ENCODE data around the gene CBLL1. TPM values are rescaled to one million over a fixed set of nuclear protein-coding genes. Genes with fewer than 3 reads are reported as not detected.

Gene CBLL1
- total and polyA plus RNA-seq, 2 of the 4 experiments (the other 2 are of a cell fraction): 15.6 to 19.0 TPM

GRCh38 chr7:107703872-107704271 is 40.1 kb upstream of the CBLL1 start:
- Histone ChIP-seq H3K9me1 (ENCODE audit: insufficient read depth, low read length) (peaks cover under 1% of the 10 kb centered on the region; the same call in 1 of the 2 replicates), H3K4ac (ENCODE audit: low read depth, low read length) (no peak overlapping the region), H3K4me2 (ENCODE audit: low read depth, low read length) (no peak overlapping the region), H3K4me1 (ENCODE audit: control insufficient read depth, insufficient read depth, low read length) (no peaks in the 10 kb centered on the region), H3K27ac (ENCODE audit: insufficient read depth, low read length) (no peak overlapping the region), H3K9ac (ENCODE audit: low read depth, low read length) (no peak overlapping the region), H4K5ac (ENCODE audit: low read depth, low read length) (no peak overlapping the region), H4K20me1 (ENCODE audit: insufficient read depth, low read length) (no peaks in the 10 kb centered on the region), H3K79me1 (ENCODE audit: low read depth in 1 of 2, low read length in 2 of 2) (no peaks in the 10 kb centered on the region), H3K18ac (ENCODE audit: low read depth, low read length) (no peak overlapping the region), H4K91ac (ENCODE audit: insufficient read depth, low read depth, low read length) (no peak overlapping the region), H2BK5ac (ENCODE audit: low read depth, low read length, poor library complexity, severe bottlenecking) (no peak overlapping the region), H3K23ac (ENCODE audit: low read depth, low read length) (no peak overlapping the region), H2AK9ac (replicated peaks; ENCODE audit: low read depth, low read length, poor library complexity) (no peak overlapping the region), H2BK15ac (ENCODE audit: low read depth, low read length) (no peak overlapping the region), H2BK120ac (ENCODE audit: low read depth, low read length) (no peak overlapping the region), H3K9me3 (ENCODE audit: control insufficient read depth, insufficient read depth, low read length) (no peaks in the 10 kb centered on the region), H3K56ac (ENCODE audit: extremely low read depth, insufficient read depth, low read length) (no peak overlapping the region), H2BK20ac (ENCODE audit: low read depth, low read length) (no peak overlapping the region), H3K27me3 (ENCODE audit: control insufficient read depth, insufficient read depth, low read length) (no peaks in the 10 kb centered on the region), H3K4me3 (ENCODE audit: insufficient read depth, low read depth, low read length) (no peak overlapping the region), H3K14ac (replicated peaks; ENCODE audit: low read depth, low read length) (no peak overlapping the region), H3K36me3 (ENCODE audit: control insufficient read depth, insufficient read depth, low read length) (no peaks in the 10 kb centered on the region), H2AFZ (replicated peaks; ENCODE audit: low read length, poor library complexity) (no peak overlapping the region), H2AK5ac (ENCODE audit: low read depth, low read length) (no peak overlapping the region), H4K8ac (ENCODE audit: low read depth in 2 of 2, low read length in 2 of 2) (no peak overlapping the region)
- ATAC-seq (ENCODE audit: low read depth) (no peak), DNase-seq (no peak)
- POLR2A ChIA-PET (ENCODE audit: unreplicated experiment): no interaction called here
- in situ Hi-C loops (cut with MboI; ENCODE audit: low sequenced_read_pairs) (no loop called here), dilution Hi-C loops (cut with HindIII; ENCODE audit: low sequenced_read_pairs, unreplicated experiment) (loop anchor here (25.0 kb wide), 1 partner anchor 242 kb away; the partner anchor contains the start of gene GPR22), intact Hi-C loops (cut with micrococcal nuclease) (no loop called here)
- CTCF ChIA-PET: no interaction called here
- no CpG with 5 or more reads among the region's 3 CpGs for WGBS, 2 experiments (ENCODE audit: extremely low coverage in 2 of 2, insufficient read length in 1 of 2)
- no TSS peak for BruUV-seq (replicated peaks)
- TF ChIP-seq USF2 (IDR thresholded peaks at IDR 0.05; ENCODE audit: low read depth, low read length) (no peak), BHLHE40 (IDR thresholded peaks at IDR 0.05; ENCODE audit: low read depth, low read length) (no peak), CTCF (conservative IDR thresholded peaks at IDR 0.05; ENCODE audit: low read depth, low read length) (no peak), RCOR1 (IDR thresholded peaks at IDR 0.05; ENCODE audit: insufficient replicate concordance, low read length) (no peak), FOS (IDR thresholded peaks at IDR 0.05; ENCODE audit: low read depth, low read length) (no peak), SMC3 (IDR thresholded peaks at IDR 0.05; ENCODE audit: low read depth, low read length) (no peak), RFX5 (IDR thresholded peaks at IDR 0.05; ENCODE audit: low read depth, low read length) (no peak)

Data from IMR-90 (cell line).